Activated effector memory CD4-positive, alpha-beta T cell treated with Interleukin-2 at 50 U/mL for 16 hours (primary cell): Measurements from ENCODE around the gene BICDL1.

Source experiments
- DNase-seq: peaks from one replicate; pipeline ENCODE4 v3.0.0-alpha.2; 2020

The BICDL1 gene

DNA sequence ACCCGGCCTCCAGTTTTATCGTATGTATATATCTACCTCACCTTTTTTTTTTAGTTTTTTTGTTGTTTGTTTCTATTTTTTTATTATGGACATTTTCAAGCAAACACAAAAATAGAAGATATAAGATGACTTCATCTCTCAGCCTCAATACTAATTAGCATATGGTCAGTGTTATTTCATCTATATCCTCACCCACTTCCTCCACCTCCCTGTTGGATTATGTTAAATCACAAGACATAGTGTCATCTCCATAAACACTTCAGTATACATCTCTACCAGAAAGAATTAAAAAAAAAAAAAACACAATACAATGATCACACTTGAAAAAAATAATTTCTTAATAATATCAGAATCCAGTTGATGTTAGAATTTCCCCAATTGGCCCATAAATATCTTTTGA, 92.6 kb downstream of the BICDL1 start:
- no peak for DNase-seq

DNA sequence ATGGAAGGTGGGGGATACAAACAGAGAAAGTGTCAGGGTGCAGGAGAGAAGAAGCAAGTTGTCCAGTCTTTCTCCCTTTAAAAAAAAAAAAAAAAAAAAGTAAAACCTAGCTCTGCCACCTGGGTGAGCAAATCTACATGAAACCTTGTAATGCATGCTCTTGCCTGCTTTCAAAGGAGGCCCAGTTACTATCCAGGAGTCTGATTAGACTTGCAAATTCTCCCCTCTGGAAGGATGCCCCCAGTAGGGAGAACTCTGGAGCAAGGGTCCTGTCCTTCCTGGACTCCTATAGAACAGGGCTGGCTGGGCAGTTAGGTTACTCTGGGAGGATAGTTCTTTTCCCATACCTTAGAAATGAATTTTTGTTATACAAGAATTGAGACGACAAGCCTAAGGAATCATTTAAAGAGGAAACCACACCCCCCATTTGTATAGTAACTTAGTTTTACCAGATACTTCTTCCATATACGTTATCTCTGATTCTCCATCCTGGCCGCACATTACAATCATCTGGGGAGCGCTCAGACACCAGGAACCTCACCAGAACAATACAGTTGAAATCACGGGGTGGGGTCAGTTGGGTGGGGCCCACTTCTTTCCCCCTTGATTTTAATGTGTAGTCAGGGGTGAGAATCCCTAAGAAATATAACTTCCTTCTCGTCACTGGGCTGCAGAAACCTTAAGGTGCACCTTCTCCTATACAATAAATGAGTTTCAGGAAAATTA, 97.0 kb downstream of the BICDL1 start:
- DNase-seq = no peak

DNA sequence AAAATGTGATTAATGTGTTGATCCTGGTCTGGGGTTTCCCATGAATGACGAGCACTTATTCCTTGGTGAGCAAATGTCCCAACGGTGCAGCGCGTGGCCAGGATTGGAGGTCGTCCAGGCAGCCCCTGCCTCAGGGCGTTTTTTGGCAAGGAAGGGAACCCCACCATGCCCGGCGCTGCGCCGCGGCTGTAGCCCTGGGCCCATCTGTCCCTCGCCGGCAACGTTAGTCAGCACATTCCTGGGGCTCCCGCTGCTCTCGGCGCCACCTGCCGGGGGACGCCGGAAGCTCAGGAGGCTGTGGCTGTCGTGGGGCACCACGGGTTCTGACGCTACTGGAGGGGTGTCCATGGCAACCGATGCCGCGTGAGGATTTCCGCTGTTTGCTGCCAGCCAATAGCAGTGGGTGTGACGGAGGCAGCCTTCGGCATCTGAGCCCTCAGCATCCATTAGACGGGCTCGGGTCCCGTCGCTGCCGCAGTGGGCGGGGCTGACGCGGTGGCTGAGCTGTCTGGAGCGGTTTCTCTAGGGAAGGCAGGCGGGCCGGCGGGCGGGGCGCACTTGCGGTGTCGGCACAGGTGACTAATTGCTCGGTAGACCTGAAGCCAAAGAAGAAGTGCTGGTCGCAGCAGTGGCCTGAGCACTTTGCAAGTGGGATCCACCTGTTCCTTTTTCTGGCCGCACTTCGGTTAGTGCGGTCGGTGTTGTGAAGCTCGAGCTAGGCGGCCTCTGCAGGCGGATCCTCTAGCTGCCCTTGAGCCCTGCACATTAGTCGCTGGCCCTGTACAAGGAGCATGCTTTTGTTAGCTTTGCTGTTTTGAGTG, 98.0 kb downstream of the BICDL1 start:
- peak; percentile 99 for DNase-seq

DNA sequence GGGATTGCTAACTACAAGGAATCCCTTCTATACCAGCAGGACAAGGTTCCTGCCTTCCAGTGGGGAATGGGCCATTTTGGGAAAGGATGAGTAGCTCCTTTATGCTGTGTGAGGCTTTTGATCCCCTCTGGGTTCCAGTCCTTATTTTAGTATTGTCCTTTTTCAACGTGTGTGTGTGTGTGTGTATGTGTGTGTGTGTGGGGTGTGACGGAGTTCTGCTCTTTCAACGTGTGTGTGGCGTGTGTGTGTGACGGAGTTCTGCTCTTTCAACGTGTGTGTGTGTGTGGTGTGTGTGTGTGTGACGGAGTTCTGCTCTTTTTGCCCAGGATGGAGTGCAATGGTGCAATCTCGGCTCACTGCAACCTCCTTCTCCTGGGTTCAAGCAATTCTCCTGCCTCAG, 100.1 kb downstream of the BICDL1 start:
- DNase-seq = no peak

DNA sequence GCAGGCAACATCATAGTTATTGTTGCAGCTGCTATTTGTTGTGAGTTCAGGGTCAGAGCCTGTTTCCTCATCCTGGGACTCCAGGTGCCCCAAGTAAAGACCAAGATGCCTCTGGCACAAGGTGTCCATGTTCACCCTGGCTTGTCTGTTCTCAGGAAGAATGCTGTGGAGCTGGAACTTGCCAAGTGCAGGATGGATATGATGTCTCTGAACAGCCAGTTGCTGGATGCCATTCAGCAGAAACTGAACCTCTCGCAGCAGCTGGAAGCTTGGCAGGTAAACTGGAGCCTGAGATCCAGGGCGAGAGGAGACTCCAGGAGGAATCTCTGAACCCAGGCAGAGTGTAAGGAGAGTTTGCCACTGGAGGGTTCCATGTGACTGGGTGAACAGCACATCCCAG, 100.8 kb downstream of the BICDL1 start:
- DNase-seq = no peak

DNA sequence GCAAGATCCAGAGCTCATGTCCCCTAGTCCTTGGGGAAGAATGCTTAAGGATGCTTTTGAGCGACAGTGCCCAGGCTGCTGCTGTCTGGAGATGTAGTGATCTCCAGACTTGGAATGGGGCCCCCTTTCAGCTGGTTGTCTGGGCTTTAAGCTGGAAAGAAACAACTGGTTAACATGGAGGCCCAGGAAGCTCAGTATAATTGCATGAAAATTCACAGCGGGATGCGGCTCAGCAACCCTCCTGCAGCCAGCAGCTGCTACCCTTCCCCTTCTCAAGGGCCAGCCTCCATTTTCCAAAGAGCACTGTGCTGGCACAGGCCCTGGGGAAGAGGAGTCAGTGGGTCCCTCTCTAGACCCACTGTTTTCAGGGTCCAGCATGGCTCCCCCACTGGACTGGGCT, 101.2 kb downstream of the BICDL1 start:
- DNase-seq = no peak

DNA sequence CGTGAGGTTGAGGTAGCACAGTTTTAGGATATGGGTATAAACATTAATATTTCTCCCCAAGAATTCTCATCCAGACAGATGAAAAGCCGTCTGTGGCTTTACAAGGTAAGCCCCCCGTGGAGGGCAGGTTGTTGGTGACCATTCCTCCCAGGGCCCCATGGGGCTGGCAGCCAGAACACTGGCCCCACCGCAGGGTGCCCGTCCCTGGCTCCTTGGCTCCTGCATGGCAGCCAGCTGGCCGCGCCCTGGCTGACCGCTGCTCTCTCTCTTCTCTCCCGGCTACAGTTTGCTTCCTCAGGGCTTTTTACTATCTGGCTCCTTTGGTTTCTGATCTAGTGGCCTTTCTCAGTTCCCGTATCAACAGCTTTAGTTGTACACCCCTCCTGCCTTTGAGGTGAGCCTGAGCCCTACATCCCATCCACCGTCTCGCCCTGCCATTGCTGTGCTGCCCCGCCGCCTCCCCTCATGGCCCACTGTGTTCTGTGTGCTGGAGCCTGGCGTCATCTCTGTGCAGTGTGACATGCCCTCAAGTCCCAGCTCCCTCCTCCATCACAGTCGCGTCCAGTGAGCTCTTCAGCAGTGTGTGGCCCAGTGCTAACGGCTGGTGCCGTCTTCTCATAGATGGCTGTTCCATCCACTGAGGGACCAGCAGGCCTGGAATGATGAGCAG, 101.7 kb downstream of the BICDL1 start:
- DNase-seq = no peak

DNA sequence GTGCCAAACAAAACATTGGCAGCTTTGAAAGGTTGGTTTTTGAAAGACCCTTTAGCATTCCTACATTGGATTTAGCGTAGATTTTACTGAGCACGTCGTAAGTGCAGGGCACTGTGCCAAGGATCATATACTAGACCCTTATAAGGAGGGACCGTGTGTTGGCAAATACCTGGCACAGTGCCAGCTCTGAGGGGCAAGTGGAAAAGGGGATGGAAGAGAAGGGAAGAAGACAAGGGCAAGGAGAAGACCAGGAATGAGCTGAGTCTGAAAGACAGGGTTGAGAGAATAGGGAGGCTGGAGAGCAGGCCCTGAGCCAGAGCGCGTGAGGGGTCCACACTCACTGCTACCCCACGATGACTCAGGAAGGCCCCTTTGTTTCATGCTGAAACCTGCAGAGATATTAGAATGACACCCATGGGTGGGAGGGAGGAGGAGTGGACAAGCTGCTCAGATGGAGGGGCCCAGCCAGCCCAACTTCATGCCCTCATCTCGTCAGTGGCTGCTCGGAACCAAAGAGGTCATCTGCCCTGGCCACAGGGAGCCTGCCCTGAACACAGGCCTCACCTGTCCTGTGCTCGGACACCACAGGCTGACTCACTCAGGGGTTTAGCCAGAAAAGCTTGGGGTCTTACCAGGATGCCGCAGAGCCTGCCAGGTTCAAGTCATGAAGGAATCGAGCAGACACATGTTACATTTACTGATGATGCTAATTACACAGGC, 102.5 kb downstream of the BICDL1 start:
- DNase-seq = no peak

DNA sequence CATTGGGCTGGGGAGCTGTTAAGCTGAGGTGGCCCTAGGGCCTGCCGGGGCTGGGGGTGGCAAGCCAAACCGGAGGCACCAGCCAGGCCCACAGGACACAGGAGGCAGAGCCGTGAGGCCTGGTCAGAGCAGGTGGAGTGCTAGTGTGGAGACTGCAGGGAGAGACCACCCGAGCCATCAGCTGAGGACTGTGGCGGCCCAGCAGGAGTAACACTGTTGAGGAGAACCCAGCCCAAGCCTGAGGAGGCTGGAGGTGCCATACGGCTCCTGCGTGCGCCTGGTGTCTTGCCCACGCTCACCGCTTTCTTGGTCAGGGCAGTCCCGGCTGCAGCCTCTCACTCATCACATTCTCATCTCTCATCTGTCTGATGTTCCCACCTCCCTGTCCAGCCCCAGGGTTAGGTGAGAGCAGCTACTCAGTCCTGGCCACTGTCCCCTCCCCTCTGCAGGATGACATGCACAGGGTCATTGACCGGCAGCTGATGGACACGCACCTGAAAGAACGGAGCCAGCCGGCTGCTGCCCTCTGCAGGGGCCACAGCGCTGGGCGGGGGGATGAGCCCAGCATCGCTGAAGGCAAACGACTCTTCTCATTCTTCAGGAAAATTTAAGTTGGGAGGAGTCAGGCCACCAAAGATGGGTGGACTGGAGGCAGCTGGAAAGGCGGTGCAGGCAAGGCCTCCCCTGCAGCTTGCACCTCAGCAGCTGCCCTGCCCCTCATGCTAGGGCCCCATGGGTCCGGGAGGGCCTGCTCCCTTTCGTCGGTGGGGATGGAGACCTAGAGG, 103.7 kb downstream of the BICDL1 start:
- DNase-seq = no peak

DNA sequence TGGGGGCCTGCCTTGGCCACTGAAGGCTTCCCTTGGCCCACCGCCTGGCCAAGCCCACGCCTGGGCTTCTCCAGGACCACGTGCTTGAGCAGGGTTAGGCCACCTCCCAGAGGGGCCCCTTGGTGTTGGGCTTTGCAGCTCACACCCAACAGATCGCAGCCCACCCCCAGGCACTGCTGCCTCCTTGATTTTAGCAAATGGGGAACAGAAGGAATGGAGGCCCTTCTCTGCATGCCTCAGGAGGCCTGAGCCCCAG, 104.2 kb downstream of the BICDL1 start:
- no peak for DNase-seq

DNA sequence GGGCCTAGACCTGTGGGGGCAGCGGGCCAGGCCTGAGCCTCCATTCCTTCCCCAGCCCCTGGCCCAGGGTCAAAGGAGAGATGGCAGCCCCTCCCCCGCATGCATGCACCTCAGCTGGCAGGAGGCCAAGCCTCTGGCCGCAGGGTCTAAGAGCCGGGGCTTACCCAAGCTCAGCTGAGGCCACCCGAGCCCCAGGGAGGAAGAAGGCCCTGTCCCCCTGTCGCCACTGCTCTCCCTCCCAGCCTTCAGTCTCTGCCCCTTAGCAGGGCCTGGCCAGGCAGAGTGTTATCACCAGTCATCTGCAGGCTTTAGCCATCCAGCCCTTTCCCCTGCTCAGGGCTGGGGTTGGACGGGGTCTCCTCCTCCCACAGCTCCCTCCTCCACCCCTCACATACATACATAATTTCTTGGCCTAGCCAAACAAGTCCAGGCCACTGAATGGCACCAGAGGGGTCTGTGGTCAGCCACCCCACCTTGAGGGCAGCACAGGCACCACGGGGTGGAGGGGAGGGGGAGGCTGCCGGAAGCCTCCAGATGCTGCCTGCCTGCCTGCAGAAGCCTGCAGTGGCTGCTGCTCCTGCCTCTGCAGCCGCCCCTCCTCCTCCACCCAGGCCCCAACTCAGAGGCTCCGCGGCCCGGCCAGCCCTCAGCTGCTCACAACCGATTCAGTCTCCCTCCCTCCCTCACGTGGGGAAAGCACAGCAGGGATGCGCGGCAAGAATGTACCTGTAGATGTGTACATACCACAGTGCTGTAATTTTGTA, 104.7 kb downstream of the BICDL1 start:
- no peak for DNase-seq

DNA sequence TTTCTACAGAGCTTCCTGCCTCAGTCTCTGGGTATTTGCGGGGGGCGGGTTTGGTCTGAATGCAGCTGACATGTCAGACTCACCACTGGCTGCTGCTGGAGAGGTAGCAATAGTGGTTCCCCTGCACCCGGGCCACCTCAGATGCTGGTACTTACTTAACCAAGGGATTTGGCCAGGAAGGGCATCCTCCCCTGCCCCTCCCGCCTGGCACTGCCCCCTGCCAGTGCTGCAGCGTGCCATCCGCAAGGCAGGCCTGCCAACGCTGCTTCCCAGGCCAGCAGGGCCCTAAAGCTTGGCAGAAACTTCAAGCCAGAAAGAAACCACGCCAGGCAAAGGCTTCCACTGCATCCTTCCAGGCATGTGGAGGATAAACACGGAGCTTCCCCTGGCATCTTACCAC, 105.4 kb downstream of the BICDL1 start:
- DNase-seq = no peak

DNA sequence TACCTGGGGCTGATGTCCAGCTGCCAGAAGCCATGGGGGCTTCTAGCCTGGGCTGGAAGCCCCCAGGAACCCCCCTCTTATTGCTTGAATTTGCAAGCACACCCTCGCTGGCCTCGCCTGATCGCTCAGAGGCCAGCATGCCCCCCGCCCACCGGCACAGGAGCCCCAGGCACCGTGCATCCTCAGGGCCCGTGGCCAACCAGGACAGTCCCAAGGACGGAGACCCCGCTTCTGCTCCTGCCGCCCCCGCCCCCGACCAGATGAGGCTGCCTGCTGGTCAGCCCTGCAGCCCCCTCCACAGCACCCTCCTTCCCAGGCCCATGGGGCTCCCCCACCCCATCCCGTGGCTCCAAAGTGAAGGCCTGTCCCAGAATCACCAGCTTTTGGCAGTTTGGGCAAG, 106.3 kb downstream of the BICDL1 start:
- no peak for DNase-seq

DNA sequence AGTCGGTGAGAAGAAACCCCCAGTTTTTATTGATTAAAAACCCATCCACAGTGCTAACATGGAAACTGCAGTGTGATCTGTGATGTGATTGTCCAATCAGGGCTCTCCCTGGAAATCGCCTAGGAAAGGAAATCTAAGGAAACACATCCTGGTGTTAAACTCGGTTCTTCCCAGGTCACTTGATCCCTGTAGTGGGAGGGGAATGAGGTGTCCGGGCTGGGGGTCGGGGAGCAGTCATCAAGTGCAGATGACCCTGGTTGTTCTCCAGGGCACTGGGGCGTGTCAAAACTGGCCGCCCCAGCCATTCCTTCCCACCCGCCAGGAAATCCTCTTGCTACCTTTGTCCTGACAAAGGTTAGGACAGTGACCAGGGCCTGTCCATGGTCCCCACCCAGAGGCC, 106.7 kb downstream of the BICDL1 start:
- no peak for DNase-seq

DNA sequence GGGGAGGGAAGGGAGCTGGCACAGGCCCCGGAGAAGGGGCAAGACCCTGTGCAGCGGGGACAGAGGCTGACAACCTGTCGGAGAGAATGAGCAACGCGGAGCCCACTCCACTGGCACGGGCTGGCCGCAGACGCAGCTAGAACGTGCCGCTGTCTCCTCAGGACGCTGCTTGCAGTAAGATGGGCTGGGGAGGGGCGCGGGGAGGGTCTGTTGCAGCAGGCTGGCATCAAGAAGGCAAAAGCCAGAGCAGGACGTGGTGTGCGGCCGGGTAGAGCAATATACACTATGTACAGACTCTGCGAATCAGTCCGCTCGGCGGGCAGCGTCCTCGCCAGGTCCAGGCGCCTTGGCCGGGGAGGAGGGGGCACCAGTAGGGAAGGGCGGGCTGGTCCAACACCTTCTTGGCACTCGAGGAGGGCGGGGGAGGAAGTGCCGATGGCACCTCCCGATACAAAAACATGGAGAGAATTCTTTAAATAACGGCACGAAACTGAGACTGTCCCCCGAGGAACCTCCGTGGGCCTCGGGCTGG, 107.7 kb downstream of the BICDL1 start:
- no peak for DNase-seq

DNA sequence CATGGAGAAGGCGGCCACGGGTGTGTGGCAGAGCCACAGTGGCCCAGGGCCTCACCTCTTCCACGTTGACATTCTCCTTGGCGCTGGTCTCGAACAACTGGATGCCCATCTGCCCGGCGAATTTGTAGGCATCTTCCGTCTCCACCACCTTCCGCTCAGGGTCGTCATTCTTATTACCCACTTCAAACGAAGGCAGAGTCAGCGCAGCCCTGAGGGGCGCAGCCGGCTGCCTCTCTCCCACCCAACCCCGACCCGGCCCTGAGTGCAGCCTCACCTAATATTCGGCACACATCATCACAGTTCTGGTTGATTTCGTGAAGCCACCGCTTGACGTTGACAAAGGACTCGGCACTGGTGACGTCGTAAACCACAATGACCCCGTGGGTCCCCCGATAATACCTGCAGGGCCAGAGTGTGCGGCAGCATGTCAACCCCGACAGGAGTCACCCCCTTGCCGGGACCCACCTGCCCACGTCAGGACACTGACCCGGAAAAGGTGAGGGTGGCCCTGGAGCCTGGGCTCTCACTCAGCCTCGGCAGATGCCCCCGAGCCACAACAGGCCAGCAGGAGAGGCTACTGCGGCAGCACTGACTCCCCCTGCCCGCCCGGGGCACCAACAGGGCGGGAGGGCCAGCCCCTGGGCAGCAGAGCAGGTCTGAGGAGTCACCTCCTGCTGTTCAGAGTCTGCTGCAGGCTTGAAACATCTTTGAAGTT, 109.9 kb downstream of the BICDL1 start:
- no peak for DNase-seq

DNA sequence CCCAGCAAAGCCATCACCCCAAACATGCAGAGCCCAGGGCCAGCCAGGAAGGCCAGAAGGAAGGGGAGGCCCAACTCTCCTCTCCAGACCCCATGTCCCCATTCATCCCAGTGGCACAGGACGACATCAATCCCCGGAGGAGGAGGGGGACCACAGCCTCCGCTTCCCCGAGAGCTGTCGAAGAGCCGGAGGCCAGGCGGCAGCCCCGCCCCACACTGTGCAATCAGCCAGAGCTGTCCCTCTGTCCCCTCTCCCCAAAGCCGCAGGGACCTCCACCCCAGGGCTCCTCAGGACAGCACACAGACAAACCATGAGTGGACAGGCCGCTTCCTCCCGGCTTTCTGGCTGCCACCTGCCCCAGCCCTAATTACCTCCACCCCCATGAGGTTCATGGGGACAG, 110.7 kb downstream of the BICDL1 start:
- DNase-seq = no peak

DNA sequence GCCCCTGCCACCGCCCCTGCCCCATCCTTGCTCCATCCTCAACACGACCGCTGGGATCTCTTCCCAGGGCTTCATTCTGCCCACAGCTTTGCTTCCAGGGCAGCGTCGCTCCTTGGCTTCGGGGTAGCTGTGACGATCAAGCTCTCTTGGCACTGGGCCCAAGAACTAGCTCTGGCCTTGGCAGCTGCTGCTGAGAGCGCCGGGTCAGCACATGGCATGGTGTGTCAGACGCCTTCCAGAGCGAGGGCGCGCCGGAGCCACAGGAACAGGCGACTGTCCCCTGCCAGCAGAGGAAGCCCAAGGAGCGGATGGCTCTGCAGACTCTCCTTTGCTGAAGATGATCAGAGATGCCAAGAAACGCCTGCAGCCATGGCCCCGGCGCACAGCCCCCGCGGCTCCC, 111.6 kb downstream of the BICDL1 start:
- no peak for DNase-seq

DNA sequence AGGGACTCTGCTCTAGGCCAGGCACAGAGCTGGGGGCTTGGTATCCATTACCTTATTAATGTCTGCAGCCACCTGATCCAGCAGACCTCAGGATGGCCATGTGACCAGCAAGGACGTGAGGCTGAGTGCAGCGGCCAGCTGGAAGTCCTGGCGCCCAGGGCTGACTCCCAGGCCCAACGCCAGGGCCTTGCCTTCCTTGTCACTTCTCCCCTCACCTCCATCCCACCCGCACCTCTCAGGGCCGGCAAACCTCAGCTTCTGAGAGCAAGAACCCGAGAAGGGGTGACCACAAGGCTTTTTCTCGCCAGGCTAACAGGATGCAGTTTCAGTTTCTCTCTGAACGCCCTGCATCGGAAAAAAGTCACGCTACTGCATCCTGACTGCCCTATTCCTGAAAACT, 112.1 kb downstream of the BICDL1 start:
- no peak for DNase-seq

DNA sequence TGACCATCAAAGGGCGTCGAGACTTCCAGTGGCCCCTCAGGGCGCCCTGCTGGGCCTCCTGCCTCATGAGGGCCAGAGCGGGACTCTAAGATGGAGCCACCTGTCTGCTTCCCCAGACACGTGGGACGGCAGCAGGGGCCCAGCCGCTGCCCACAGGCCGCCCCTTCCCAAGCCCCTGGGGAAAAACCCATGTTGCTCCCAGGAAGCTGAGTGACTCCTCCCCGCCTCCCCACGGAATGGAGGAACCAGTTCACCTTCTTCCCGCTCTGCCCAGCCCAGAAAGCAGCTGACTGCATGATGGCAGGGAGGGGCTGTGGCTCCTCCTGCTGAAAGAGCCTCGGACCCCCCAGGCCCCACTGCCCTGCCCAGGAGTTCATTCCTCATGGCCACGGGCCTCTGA, 112.6 kb downstream of the BICDL1 start:
- DNase-seq = no peak
